Gastroesophageal sphincter (tissue), 3 donors: ENCODE data around the gene PTPRE.

Experiments used
- CTCF ChIP-seq, 4 experiments: fragments of 200-600 bp in 2 of 4; fragments of 450-650 bp in 2 of 4; sonication (generic) in 1 of 4; IDR thresholded peaks; one replicate each; pipeline ENCODE4 v1.5.1; 2017 to 2019; ENCODE audit warnings: antibody characterized with exemption in 4 of 4, mild to moderate bottlenecking in 2 of 4, moderate library complexity in 2 of 4
- POLR2AphosphoS5 ChIP-seq: sonication (generic); formaldehyde crosslinking; IDR thresholded peaks from one replicate; pipeline ENCODE4 v1.6.1; 2017; ENCODE audit warnings: antibody characterized with exemption

- TF ChIP-seq CTCF (IDR thresholded peaks at IDR 0.05) = no peak
- TF ChIP-seq POLR2AphosphoS5 = no peak
Measured at GRCh38 chr10:127874671-127875448, 32.0 kb upstream of the PTPRE start.
